Activated CD8-positive, alpha-beta memory T cell treated with anti-CD3 and anti-CD28 coated beads, Interleukin-2, amount 50 U/mL, for 24 hours (primary cell): ENCODE data around the gene ARID1B.
A peak's percentile ranks its signal among the peaks of the same experiment; 100 is the strongest.

Experiments
- DNase-seq: peaks from one replicate; pipeline ENCODE4 v3.0.0-alpha.2; 2020; ENCODE audit errors: extremely low read depth

The ARID1B gene

GRCh38 chr6:156989159-156989806 lies 212.1 kb downstream of the ARID1B start:
- no peak for DNase-seq

GRCh38 chr6:156992020-156992804 lies 215.0 kb downstream of the ARID1B start:
- no peak for DNase-seq

GRCh38 chr6:156993713-156994112 lies 216.5 kb downstream of the ARID1B start:
- no peak for DNase-seq

GRCh38 chr6:156994215-156995076 lies 217.3 kb downstream of the ARID1B start:
- no peak for DNase-seq

GRCh38 chr6:156995502-156995901 lies 218.3 kb downstream of the ARID1B start:
- DNase-seq: no peak

- DNase-seq: no peak
Observed at GRCh38 chr6:156996265-156996664, 219.1 kb downstream of the ARID1B start.

GRCh38 chr6:156998794-156999330 lies 221.7 kb downstream of the ARID1B start:
- no peak for DNase-seq

GRCh38 chr6:156999762-157000161 lies 222.6 kb downstream of the ARID1B start:
- DNase-seq: no peak

- DNase-seq: no peak
Observed at GRCh38 chr6:157001716-157002115, 224.5 kb downstream of the ARID1B start.

- no peak for DNase-seq
Observed at GRCh38 chr6:157002774-157003173, 225.6 kb downstream of the ARID1B start.

GRCh38 chr6:157005940-157006339 lies 228.8 kb downstream of the ARID1B start:
- no peak for DNase-seq

- no peak for DNase-seq
Observed at GRCh38 chr6:157008568-157008967, 231.4 kb downstream of the ARID1B start.

GRCh38 chr6:157012355-157012754 lies 235.2 kb downstream of the ARID1B start:
- no peak for DNase-seq

- no peak for DNase-seq
Observed at GRCh38 chr6:157013649-157014304, 236.6 kb downstream of the ARID1B start.

GRCh38 chr6:157014871-157015270 lies 237.7 kb downstream of the ARID1B start:
- no peak for DNase-seq

- no peak for DNase-seq
Observed at GRCh38 chr6:157017022-157017421, 239.8 kb downstream of the ARID1B start.

- no peak for DNase-seq
Observed at GRCh38 chr6:157017861-157018260, 240.7 kb downstream of the ARID1B start.

GRCh38 chr6:157019115-157019641 lies 242.0 kb downstream of the ARID1B start:
- no peak for DNase-seq

GRCh38 chr6:157019733-157020132 lies 242.6 kb downstream of the ARID1B start:
- DNase-seq: no peak

- no peak for DNase-seq
Observed at GRCh38 chr6:157020398-157020797, 243.2 kb downstream of the ARID1B start.

- peak; percentile 18 for DNase-seq
Observed at GRCh38 chr6:157020881-157021343, 243.7 kb downstream of the ARID1B start.
